Neural crest cell (in vitro differentiated cells): Measurements from ENCODE around the gene TOGARAM1. TPM values are rescaled to one million over a fixed set of nuclear protein-coding genes. Genes with fewer than 3 reads are reported as not detected.

Source experiments
- DNase-seq: peaks from one replicate; pipeline ENCODE4 v3.0.0; 2021; ENCODE audit warnings: low read depth, mixed read lengths, low spot score
- H3K27ac Mint-ChIP-seq: one replicate; pipeline ENCODE4 v1.8.0; 2021; ENCODE audit warnings: mild to moderate bottlenecking, mixed read lengths; ENCODE audit not compliant: unreplicated experiment
- H3K27me3 Mint-ChIP-seq: 2 replicates; pipeline ENCODE4 v1.8.0; 2021; ENCODE audit warnings: low read depth, mild to moderate bottlenecking, mixed read lengths
- H3K36me3 Mint-ChIP-seq: 2 replicates; pipeline ENCODE4 v1.8.0; 2021; ENCODE audit warnings: low read depth, mild to moderate bottlenecking, mixed read lengths
- H3K4me1 Mint-ChIP-seq: 2 replicates; pipeline ENCODE4 v1.8.0; 2021; ENCODE audit warnings: mixed read lengths
- H3K4me3 Mint-ChIP-seq: one replicate; pipeline ENCODE4 v1.8.0; 2021; ENCODE audit warnings: mild to moderate bottlenecking, mixed read lengths
- H3K9me3 Mint-ChIP-seq: 2 replicates; pipeline ENCODE4 v1.8.0; 2021; ENCODE audit warnings: mixed read lengths
- total RNA-seq: library from RNA; stranded (reverse); gene quantifications from 2 replicates; pipeline ENCODE4 v1.2.1, GENCODE V29; 2021
- TF ChIP-seq, protein P1 (sequence below): fragments of 200-600 bp; sonication (generic); conservative IDR thresholded peaks from 2 replicates; pipeline ENCODE4 v1.5.0; 2021; ENCODE audit warnings: antibody characterized with exemption, mild to moderate bottlenecking

Gene TOGARAM1
- total RNA-seq, 1 donor from 2014 or later = 15.7 TPM

GRCh38 chr14:44956866-44957265 is 5.1 kb upstream of the TOGARAM1 start:
- no peak for DNase-seq
- TF ChIP-seq, protein P1, sequence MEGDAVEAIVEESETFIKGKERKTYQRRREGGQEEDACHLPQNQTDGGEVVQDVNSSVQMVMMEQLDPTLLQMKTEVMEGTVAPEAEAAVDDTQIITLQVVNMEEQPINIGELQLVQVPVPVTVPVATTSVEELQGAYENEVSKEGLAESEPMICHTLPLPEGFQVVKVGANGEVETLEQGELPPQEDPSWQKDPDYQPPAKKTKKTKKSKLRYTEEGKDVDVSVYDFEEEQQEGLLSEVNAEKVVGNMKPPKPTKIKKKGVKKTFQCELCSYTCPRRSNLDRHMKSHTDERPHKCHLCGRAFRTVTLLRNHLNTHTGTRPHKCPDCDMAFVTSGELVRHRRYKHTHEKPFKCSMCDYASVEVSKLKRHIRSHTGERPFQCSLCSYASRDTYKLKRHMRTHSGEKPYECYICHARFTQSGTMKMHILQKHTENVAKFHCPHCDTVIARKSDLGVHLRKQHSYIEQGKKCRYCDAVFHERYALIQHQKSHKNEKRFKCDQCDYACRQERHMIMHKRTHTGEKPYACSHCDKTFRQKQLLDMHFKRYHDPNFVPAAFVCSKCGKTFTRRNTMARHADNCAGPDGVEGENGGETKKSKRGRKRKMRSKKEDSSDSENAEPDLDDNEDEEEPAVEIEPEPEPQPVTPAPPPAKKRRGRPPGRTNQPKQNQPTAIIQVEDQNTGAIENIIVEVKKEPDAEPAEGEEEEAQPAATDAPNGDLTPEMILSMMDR = no peak
- no peaks in the 10 kb centered on the region for H3K36me3 Mint-ChIP-seq
- peaks cover 14% of the 10 kb centered on the region for H3K4me1 Mint-ChIP-seq
- H3K27ac Mint-ChIP-seq = no peak overlapping the region
- H3K9me3 Mint-ChIP-seq = no peaks in the 10 kb centered on the region
- H3K27me3 Mint-ChIP-seq = no peaks in the 10 kb centered on the region
- H3K4me3 Mint-ChIP-seq = no peak overlapping the region

- TF ChIP-seq, protein P1 = no peak
- H3K27ac Mint-ChIP-seq = no peak overlapping the region
Observed at GRCh38 chr14:44959538-44959937, 2.5 kb upstream of the TOGARAM1 start.

DNA sequence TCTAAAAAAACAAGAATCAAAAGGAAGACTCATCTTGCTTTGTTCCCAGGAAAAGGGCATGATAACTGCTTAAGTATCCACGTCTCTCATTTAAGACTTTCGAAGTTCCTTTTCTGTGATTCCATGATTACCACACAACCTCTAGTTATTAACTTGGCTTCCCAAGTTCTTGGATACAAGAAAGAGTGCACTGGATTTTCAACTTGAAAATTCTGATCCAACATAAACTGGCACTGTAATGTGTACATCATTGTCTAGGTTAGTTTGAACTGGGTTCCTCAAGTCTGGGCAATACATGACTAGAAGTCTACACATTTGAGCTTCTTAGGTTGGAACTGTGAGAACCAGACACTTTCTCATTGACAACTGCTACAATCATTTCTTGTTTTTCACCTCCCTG is 1.8 kb upstream of the TOGARAM1 start:
- H3K27ac Mint-ChIP-seq = no peak overlapping the region
- DNase-seq = no peak
- TF ChIP-seq, protein P1 = no peak
- H3K27me3 Mint-ChIP-seq = no peaks in the 10 kb centered on the region
- H3K4me1 Mint-ChIP-seq = peaks cover 39% of the 10 kb centered on the region
- no peaks in the 10 kb centered on the region for H3K36me3 Mint-ChIP-seq
- peak overlapping the region; percentile 25 for H3K4me3 Mint-ChIP-seq
- no peaks in the 10 kb centered on the region for H3K9me3 Mint-ChIP-seq

More at GRCh38 chr14:44959538-44959937, 2.5 kb upstream of the TOGARAM1 start:
- Mint-ChIP-seq H3K27me3 (no peaks in the 10 kb centered on the region), H3K36me3 (no peaks in the 10 kb centered on the region), H3K9me3 (no peaks in the 10 kb centered on the region), H3K4me3 (peak overlapping the region; percentile 25), H3K4me1 (peaks cover 33% of the 10 kb centered on the region)
- DNase-seq = no peak

DNA sequence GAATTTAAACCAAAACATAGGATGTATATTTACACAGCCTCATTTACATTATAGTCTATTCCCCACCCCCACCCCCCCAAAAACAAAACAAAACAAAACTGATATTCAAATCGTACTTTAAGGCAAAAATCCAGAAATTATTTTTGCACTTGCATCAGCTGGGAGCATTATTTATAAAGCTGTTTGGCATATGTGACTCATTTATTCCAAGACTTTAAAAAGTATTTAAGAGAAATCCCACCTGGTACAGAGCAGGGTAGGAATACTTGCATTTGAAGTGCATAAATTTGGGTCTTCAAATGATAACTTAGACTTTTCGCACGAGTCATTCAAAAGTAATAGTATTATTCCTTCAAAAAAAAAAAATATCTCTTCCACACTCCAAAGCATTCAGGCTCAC is 1.3 kb upstream of the TOGARAM1 start:
- H3K4me1 Mint-ChIP-seq = peaks cover 43% of the 10 kb centered on the region
- TF ChIP-seq, protein P1 = no peak
- no peak overlapping the region for H3K4me3 Mint-ChIP-seq
- H3K9me3 Mint-ChIP-seq = no peaks in the 10 kb centered on the region
- DNase-seq = no peak
- no peak overlapping the region for H3K27ac Mint-ChIP-seq
- H3K36me3 Mint-ChIP-seq = no peaks in the 10 kb centered on the region
- H3K27me3 Mint-ChIP-seq = no peaks in the 10 kb centered on the region

- H3K27me3 Mint-ChIP-seq = no peaks in the 10 kb centered on the region
- no peak overlapping the region for H3K27ac Mint-ChIP-seq
- DNase-seq = peak; percentile 42
- H3K4me1 Mint-ChIP-seq = peaks cover 44% of the 10 kb centered on the region
- no peak overlapping the region for H3K4me3 Mint-ChIP-seq
- H3K36me3 Mint-ChIP-seq = no peaks in the 10 kb centered on the region
- TF ChIP-seq, protein P1 = no peak
- no peaks in the 10 kb centered on the region for H3K9me3 Mint-ChIP-seq
Observed at GRCh38 chr14:44961151-44961553, 838 bp upstream of the TOGARAM1 start.
